AG04449 (cell line): ENCODE results near the gene CNP.
"Not testable (repeated sequence)": the region's sequence is repeated elsewhere in the genome, so short reads cannot be mapped to it uniquely, and the experiment has no call there.

Experiments used
- CTCF ChIA-PET: fragments of 350-600 bp; formaldehyde crosslinking; extraction: SDS; loops from one replicate; lab custom pipeline; 2021; ENCODE audit warnings: antibody characterized with exemption; lab: Yijun Ruan, JAX
- POLR2A ChIA-PET: fragments of 400-600, 350-600 bp; formaldehyde crosslinking; extraction: SDS; loops from one replicate; lab custom pipeline; 2020; ENCODE audit warnings: antibody characterized with exemption, inconsistent platforms; lab: Yijun Ruan, JAX
- DNase-seq: peaks from one replicate; pipeline ENCODE4 v3.0.0-alpha.2; 2010; ENCODE audit warnings: low read depth, low spot score
- H3K4me3 ChIP-seq: 2 replicates; pipeline ENCODE4 v1.5.1; 2011; ENCODE audit warnings: low read depth, mild to moderate bottlenecking, control low read depth, low read length
- CTCF ChIP-seq: IDR thresholded peaks from one replicate; pipeline ENCODE4 v1.5.1; 2011; ENCODE audit warnings: mild to moderate bottlenecking, moderate library complexity, low read length, control low read depth, inconsistent platforms; ENCODE audit not compliant: insufficient read depth; ENCODE audit errors: missing control alignments

CNP gene

GRCh38 chr17:41919840-41920579 lies 46.6 kb upstream of the CNP start:
- H3K4me3 ChIP-seq, result no peak overlapping the region
- ChIA-PET CTCF (interaction anchor here (6.1 kb wide), 1 partner anchor 10 kb away, joined by 33 read pairs; the partner anchor contains the start of gene ODAD4), POLR2A (interaction anchor here (0.7 kb wide), 1 partner anchor 13 kb away, joined by 3 read pairs; no protein-coding TSS in a partner anchor)
- TF ChIP-seq CTCF, result no peak
- DNase-seq, result no peak

- POLR2A ChIA-PET, result interaction anchor here (0.7 kb wide), 1 partner anchor 14 kb away, joined by 3 read pairs; no protein-coding TSS in a partner anchor
Measured at GRCh38 chr17:41920580-41920955, 46.0 kb upstream of the CNP start.

GRCh38 chr17:41925991-41926590 lies 40.5 kb upstream of the CNP start:
- ChIA-PET CTCF (no interaction called here), POLR2A (no interaction called here)
- DNase-seq, result no peak
- no peak overlapping the region for H3K4me3 ChIP-seq
- TF ChIP-seq CTCF, result no peak

More at GRCh38 chr17:41920580-41920955, 46.0 kb upstream of the CNP start:
- no peak overlapping the region for H3K4me3 ChIP-seq
- CTCF ChIA-PET, result interaction anchor here (6.1 kb wide), 1 partner anchor 9 kb away, joined by 33 read pairs; the partner anchor contains the start of gene ODAD4
- DNase-seq, result no peak
- TF ChIP-seq CTCF, result no peak

GRCh38 chr17:41928693-41929251 lies 37.8 kb upstream of the CNP start:
- ChIA-PET CTCF (interaction anchor here (1.5 to 2.6 kb wide), 3 partner anchors 9 to 31 kb away, joined by 4 to 33 read pairs (median 6); partner anchors contain the start of gene ACLY), POLR2A (no interaction called here)
- H3K4me3 ChIP-seq, result no peak overlapping the region
- no peak for TF ChIP-seq CTCF
- DNase-seq, result no peak

GRCh38 chr17:41930009-41930832 lies 36.4 kb upstream of the CNP start, which contains the start of gene ODAD4:
Gene ODAD4 (plus strand): TSS chr17:41930617. CDS start chr17:41930724, 107 bp downstream.
- POLR2A ChIA-PET, result interaction anchor here (0.5 to 1.7 kb wide), 5 partner anchors 12 to 94 kb away, joined by 3 to 11 read pairs (median 3); partner anchors contain the start of genes ACLY and KLHL11
- peak within 1 kb of the TSS; percentile 72 for H3K4me3 ChIP-seq
- CTCF ChIA-PET, result interaction anchor here (0.8 to 2.6 kb wide), 10 partner anchors 10 to 185 kb away, joined by 3 to 33 read pairs (median 4); partner anchors contain the start of gene ACLY
- DNase-seq, result peak; percentile 73
- TF ChIP-seq CTCF, result peak; percentile 52

- ChIA-PET CTCF (interaction anchor here (0.8 to 2.6 kb wide), 8 partner anchors 9 to 185 kb away, joined by 3 to 33 read pairs (median 4); partner anchors contain the start of gene ACLY), POLR2A (interaction anchor here (0.5 to 1.7 kb wide), 4 partner anchors 12 to 94 kb away, joined by 3 to 11 read pairs (median 3); partner anchors contain the start of genes ACLY and KLHL11)
- DNase-seq, result not testable (repeated sequence)
- H3K4me3 ChIP-seq, result peak overlapping the region; percentile 72
Measured at GRCh38 chr17:41930833-41931156, 35.8 kb upstream of the CNP start.

GRCh38 chr17:41931715-41932114 lies 34.9 kb upstream of the CNP start:
- CTCF ChIA-PET, result interaction anchor here (1.3 to 2.2 kb wide), 2 partner anchors 10 to 33 kb away, joined by 4 to 6 read pairs; no protein-coding TSS in a partner anchor
- H3K4me3 ChIP-seq, POLR2A ChIA-PET, DNase-seq: not testable (repeated sequence)
